Caco-2 (cell line): ENCODE measurements around the gene PITX1. TPM values are rescaled to one million over a fixed set of nuclear protein-coding genes. Genes with fewer than 3 reads are reported as not detected.

ENCODE experiments used
- BruUV-seq: library from RNA; stranded (reverse); fragments of 400-500 nt; replicated peaks from 2 replicates; lab custom pipeline; 2021; lab: Mats Ljungman, UMichigan
- CTCF ChIA-PET: fragments of 300-600 bp; sonication (Branson Sonifier 250); formaldehyde crosslinking; loops from one replicate; lab custom pipeline; 2022; ENCODE audit warnings: antibody characterized with exemption; lab: Charles Lee
- POLR2A ChIA-PET: fragments of 300-600 bp; sonication (Branson Sonifier 250); formaldehyde crosslinking; loops from one replicate; lab custom pipeline; 2022; ENCODE audit warnings: antibody characterized with exemption; lab: Charles Lee
- DNase-seq, 2 experiments: peaks; one replicate each; pipeline versions ENCODE4 v3.0.0 to v3.0.0-alpha.2; 2020 to 2022
- H3K27me3 ChIP-seq: replicated peaks from 2 replicates; pipeline ENCODE4 v1.6.0; 2011; ENCODE audit warnings: low read length; ENCODE audit not compliant: control insufficient read depth, insufficient read depth
- H3K36me3 ChIP-seq: 2 replicates; pipeline ENCODE4 v1.5.1; 2011; ENCODE audit warnings: low read length; ENCODE audit not compliant: control insufficient read depth, insufficient read depth
- H3K4me1 ChIP-seq: fragments of 250-450 bp; sonication (Bioruptor Pico); 2 replicates; pipeline ENCODE4 v1.5.1; 2020; ENCODE audit warnings: mild to moderate bottlenecking
- H3K4me3 ChIP-seq: 2 replicates; pipeline ENCODE4 v1.5.1; 2011; ENCODE audit warnings: low read depth, mild to moderate bottlenecking, control low read depth, low read length
- H3K9me3 ChIP-seq: fragments of 250-450 bp; sonication (Bioruptor Pico); 2 replicates; pipeline ENCODE4 v1.5.1; 2020; ENCODE audit warnings: mild to moderate bottlenecking, moderate library complexity
- H3K27ac Mint-ChIP-seq: one replicate; pipeline ENCODE4 v1.8.0; 2022; ENCODE audit warnings: mixed read lengths; ENCODE audit not compliant: unreplicated experiment
- H3K27me3 Mint-ChIP-seq: one replicate; pipeline ENCODE4 v1.8.0; 2022; ENCODE audit warnings: mixed read lengths; ENCODE audit not compliant: insufficient read depth, unreplicated experiment
- H3K36me3 Mint-ChIP-seq: one replicate; pipeline ENCODE4 v1.8.0; 2022; ENCODE audit warnings: mild to moderate bottlenecking, mixed read lengths; ENCODE audit not compliant: insufficient read depth, unreplicated experiment
- H3K4me1 Mint-ChIP-seq: one replicate; pipeline ENCODE4 v1.8.0; 2022; ENCODE audit warnings: low read depth, mixed read lengths; ENCODE audit not compliant: unreplicated experiment
- H3K4me3 Mint-ChIP-seq: one replicate; pipeline ENCODE4 v1.8.0; 2022; ENCODE audit warnings: mild to moderate bottlenecking, moderate library complexity, mixed read lengths; ENCODE audit not compliant: unreplicated experiment
- H3K9me3 Mint-ChIP-seq: one replicate; pipeline ENCODE4 v1.8.0; 2022; ENCODE audit warnings: mixed read lengths; ENCODE audit not compliant: unreplicated experiment
- CTCF ChIP-seq, 2 experiments: fragments of 200-600 bp in 1 of 2; IDR thresholded peaks; 1 replicate in 1 of 2; 2 replicates in 1 of 2; pipeline versions ENCODE4 v1.5.1 to v1.8.0; 2011 to 2022; ENCODE audit warnings: antibody characterized with exemption in 1 of 2, control low read depth in 1 of 2, inconsistent platforms in 1 of 2, low read depth in 1 of 2, low read length in 1 of 2, mild to moderate bottlenecking in 1 of 2, moderate library complexity in 1 of 2; ENCODE audit not compliant: insufficient read depth in 1 of 2, severe bottlenecking in 1 of 2, unreplicated experiment in 1 of 2
- intact Hi-C: fragments of 100-400 bp; cut with micrococcal nuclease; formaldehyde crosslinking; loops from one replicate; pipeline ENCODE4 v1.10.0; 2022; ENCODE audit not compliant: unreplicated experiment
- total RNA-seq: library from RNA; stranded (reverse); gene quantifications from 2 replicates; pipeline ENCODE4 v1.2.3, GENCODE V29; 2022

Gene PITX1
- total RNA-seq, 1 experiment from 2014 or later: 117 TPM

GRCh38 chr5:135038813-135039270, 4.8 kb upstream of the PITX1 start:
- Mint-ChIP-seq H3K4me3 (peak overlapping the region; percentile 60), H3K27ac (no peak overlapping the region), H3K27me3 (no peaks in the 10 kb centered on the region), H3K4me1 (peaks cover 25% of the 10 kb centered on the region), H3K36me3 (peaks cover 24% of the 10 kb centered on the region), H3K9me3 (no peaks in the 10 kb centered on the region)
- Histone ChIP-seq H3K9me3 (no peaks in the 10 kb centered on the region), H3K36me3 (no peaks in the 10 kb centered on the region), H3K4me3 (peak overlapping the region; percentile 59), H3K4me1 (peaks cover 27% of the 10 kb centered on the region), H3K27me3 (no peaks in the 10 kb centered on the region)
- no peak for TF ChIP-seq CTCF (IDR thresholded peaks at IDR 0.05; ENCODE audit: insufficient read depth in 1 of 2, low read depth in 1 of 2, low read length in 1 of 2, severe bottlenecking in 1 of 2, unreplicated experiment in 1 of 2)
- POLR2A ChIA-PET: no interaction called here
- BruUV-seq: no TSS peak
- CTCF ChIA-PET: no interaction called here
- DNase-seq: no peak
- intact Hi-C loops: loop anchor here (10.0 kb wide), 1 partner anchor 266 kb away; no protein-coding TSS in a partner anchor

- H3K9me3 ChIP-seq: no peaks in the 10 kb centered on the region
- ChIA-PET CTCF (no interaction called here), POLR2A (no interaction called here)
- Mint-ChIP-seq H3K4me3 (peak overlapping the region; percentile 60), H3K27ac (no peak overlapping the region), H3K27me3 (no peaks in the 10 kb centered on the region), H3K4me1 (peaks cover 20% of the 10 kb centered on the region), H3K36me3 (peaks cover 26% of the 10 kb centered on the region), H3K9me3 (no peaks in the 10 kb centered on the region)
- peaks cover 27% of the 10 kb centered on the region for H3K4me1 ChIP-seq
- DNase-seq: no peak
- intact Hi-C loops: loop anchor here (10.0 kb wide), 1 partner anchor 266 kb away; no protein-coding TSS in a partner anchor
- no peaks in the 10 kb centered on the region for H3K36me3 ChIP-seq
- no peaks in the 10 kb centered on the region for H3K27me3 ChIP-seq
- H3K4me3 ChIP-seq: peak overlapping the region; percentile 59
- TF ChIP-seq CTCF (IDR thresholded peaks at IDR 0.05; ENCODE audit: insufficient read depth in 1 of 2, low read depth in 1 of 2, low read length in 1 of 2, severe bottlenecking in 1 of 2, unreplicated experiment in 1 of 2): no peak
- BruUV-seq: no TSS peak
Observed at GRCh38 chr5:135038205-135038812, 4.3 kb upstream of the PITX1 start.

- Mint-ChIP-seq H3K36me3 (peaks cover 33% of the 10 kb centered on the region), H3K9me3 (no peaks in the 10 kb centered on the region), H3K27me3 (no peaks in the 10 kb centered on the region), H3K4me3 (peak overlapping the region; percentile 60), H3K27ac (no peak overlapping the region), H3K4me1 (peaks cover 18% of the 10 kb centered on the region)
- Histone ChIP-seq H3K27me3 (no peaks in the 10 kb centered on the region), H3K4me1 (peaks cover 27% of the 10 kb centered on the region), H3K9me3 (no peaks in the 10 kb centered on the region), H3K4me3 (no peak overlapping the region), H3K36me3 (no peaks in the 10 kb centered on the region)
- TF ChIP-seq CTCF (IDR thresholded peaks at IDR 0.05; ENCODE audit: insufficient read depth in 1 of 2, low read depth in 1 of 2, low read length in 1 of 2, severe bottlenecking in 1 of 2, unreplicated experiment in 1 of 2): no peak
- CTCF ChIA-PET: no interaction called here
- POLR2A ChIA-PET: no interaction called here
- BruUV-seq: no TSS peak
- intact Hi-C loops: loop anchor here (10.0 kb wide), 1 partner anchor 267 kb away; no protein-coding TSS in a partner anchor
- no peak for DNase-seq
Observed at GRCh38 chr5:135037519-135038204, 3.6 kb upstream of the PITX1 start.
